NCI-H2171 treated with DMSO at 0.1 percent for 48 hours (cell line): ENCODE results near the gene GNAS-AS1.

ENCODE experiments used
- DNase-seq: peaks from one replicate; lab custom pipeline; 2025; lab: John Stamatoyannopoulos, UW

GNAS-AS1 gene

GRCh38 chr20:58855506-58856389, 5.0 kb upstream of the GNAS-AS1 start:
- no peak for DNase-seq

GRCh38 chr20:58854638-58855471, 4.2 kb upstream of the GNAS-AS1 start:
- DNase-seq: no peak

- no peak for DNase-seq
Measured at GRCh38 chr20:58853976-58854637, 3.4 kb upstream of the GNAS-AS1 start.

DNA sequence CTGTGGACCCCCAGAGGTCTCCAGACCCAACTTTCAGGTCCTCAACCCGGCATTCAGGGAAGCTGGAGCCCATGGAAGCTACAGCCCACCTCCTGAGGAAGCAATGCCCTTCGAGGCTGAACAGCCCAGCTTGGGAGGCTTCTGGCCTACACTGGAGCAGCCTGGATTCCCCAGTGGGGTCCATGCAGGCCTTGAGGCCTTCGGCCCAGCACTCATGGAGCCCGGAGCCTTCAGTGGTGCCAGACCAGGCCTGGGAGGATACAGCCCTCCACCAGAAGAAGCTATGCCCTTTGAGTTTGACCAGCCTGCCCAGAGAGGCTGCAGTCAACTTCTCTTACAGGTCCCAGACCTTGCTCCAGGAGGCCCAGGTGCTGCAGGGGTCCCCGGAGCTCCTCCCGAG, 2.8 kb upstream of the GNAS-AS1 start:
- DNase-seq: no peak

DNA sequence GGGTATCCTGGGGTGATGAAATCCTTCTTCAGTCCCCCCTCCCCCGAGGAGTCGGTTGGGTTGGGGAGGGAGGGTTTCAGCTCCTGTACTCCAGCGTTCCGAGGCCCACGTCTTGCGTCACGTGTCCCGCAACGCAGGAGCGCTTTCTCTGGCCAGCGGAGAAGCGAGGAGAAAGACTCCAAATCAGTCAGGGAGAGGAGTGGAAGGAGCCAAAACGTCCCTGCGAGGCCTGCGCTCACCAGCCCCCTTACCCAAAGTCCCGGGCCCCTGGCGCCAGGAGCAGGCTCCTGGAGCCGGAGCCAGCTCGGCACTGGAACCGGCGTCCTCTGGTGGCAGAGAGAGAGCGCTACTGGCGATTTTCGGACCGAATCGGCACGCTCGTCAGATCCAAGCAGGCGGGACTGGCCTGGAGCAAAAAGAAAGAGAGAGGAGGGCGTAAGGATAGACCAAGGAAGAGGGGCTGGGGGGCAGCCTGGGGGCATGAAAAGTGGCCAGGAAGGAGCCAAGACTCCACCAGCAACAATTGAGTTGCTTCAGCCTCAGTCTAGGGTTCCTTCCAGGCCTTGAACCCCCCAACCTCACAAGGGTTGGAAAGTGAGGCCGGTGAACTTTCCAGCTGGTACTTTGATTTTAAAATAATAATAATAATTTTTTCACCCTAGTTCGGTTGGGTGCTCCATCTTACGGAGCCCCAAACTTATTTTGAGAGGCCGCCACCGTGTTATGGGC, 2.0 kb upstream of the GNAS-AS1 start, which contains the start of gene GNAS:
Gene GNAS, plus strand, starts transcription at position 174 of the 729 bp plus-strand sequence.
- DNase-seq: peak; percentile 50

GRCh38 chr20:58851969-58852458, 1.3 kb upstream of the GNAS-AS1 start:
- no peak for DNase-seq

- DNase-seq: no peak
Measured at GRCh38 chr20:58851221-58851968, 693 bp upstream of the GNAS-AS1 start.

GRCh38 chr20:58847463-58847862, 3.2 kb downstream of the GNAS-AS1 start:
- no peak for DNase-seq

DNA sequence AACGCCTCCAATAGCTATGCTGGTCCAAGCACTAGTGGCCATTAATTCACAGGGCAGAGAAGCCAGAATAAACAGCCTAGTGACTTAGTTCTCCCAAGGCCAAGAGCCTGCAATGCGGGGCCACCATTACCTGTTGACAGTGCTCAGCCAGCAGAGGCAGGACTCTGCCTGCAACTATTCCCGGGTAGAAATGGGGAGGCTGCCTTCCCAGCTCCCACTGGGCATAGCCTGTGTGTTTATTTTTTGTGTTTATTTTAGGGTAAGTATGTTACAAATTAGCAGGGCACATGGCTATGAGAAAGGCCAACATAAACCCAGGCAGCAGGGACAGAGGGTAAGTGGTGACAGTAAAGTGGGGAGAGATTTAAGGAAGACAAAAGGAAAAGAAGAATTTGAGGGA, 5.0 kb downstream of the GNAS-AS1 start:
- no peak for DNase-seq

DNA sequence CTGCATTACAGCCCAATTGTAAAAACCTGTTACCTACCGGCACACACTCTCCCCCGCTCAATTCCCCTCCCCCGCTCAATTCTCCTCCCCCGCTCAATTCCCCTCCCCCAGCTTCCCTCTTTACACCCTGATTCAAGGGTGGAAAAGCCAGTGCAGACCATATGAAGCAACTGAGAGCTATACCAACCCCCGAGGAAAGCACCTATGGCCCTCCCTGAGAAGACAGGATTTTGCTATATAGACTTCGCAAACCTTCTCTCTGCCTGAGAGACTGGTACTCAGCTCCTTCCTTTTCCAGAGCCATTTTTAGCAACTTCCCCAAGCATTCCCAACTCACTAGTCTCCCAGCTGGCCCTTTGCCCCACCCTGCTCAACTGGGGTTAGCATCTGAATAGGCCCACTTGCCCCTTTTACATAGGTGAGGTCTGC, 7.6 kb downstream of the GNAS-AS1 start:
- no peak for DNase-seq

DNA sequence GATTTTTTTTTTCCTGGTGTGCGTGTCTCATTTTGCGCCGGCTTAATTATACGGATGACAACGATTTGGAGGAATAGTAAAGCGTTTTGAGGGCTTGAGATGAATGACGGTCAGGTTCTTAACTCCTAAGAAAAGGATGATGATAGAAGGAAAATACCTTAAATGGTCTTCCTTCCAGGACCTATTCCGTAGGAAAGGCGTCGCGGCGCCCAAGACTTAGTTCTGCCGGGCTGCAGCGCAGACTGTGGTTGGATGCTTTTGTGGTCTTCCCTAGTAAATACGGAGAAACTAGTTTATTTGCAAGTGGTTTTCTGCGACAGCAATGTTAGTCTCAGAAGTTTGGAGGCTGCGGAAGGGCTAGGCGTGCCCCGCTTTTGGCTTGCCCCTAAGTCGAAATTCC, 8.4 kb downstream of the GNAS-AS1 start:
- no peak for DNase-seq

DNA sequence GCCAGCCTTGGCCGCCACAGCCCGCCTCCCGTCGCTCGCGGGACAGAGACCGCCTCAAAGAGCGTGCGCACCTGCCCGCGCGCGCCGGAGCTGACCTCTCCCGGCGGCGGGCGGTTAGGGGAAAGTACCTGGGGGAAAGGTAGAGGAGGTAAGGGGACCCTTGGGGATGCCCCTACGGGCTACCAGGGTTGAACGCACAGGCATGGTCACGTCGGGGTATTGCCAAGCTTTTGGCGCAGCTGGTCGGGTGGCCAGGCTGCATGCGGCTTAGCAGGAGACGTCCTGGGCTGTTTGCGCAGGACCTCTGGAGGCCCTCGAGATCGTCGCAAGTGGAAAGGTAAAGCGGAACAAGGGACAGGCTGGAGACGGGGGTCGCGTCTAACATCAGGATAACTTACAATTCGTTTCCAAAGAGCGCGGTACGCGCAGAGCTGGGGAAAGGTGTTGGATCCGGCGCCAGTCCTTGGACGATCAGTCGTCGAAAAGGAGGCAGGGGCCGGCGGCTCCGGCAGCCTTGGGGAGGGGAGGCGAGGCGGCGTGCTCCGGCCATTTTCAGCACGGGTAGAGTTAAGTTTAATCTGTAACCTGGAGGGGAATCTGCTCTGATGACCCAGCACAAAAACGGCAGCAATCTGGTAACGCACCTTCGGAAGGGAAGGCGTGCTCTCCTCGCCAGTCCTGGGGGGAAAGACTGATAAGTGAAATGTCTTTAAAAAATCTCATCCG, 9.0 kb downstream of the GNAS-AS1 start:
- DNase-seq: no peak

DNA sequence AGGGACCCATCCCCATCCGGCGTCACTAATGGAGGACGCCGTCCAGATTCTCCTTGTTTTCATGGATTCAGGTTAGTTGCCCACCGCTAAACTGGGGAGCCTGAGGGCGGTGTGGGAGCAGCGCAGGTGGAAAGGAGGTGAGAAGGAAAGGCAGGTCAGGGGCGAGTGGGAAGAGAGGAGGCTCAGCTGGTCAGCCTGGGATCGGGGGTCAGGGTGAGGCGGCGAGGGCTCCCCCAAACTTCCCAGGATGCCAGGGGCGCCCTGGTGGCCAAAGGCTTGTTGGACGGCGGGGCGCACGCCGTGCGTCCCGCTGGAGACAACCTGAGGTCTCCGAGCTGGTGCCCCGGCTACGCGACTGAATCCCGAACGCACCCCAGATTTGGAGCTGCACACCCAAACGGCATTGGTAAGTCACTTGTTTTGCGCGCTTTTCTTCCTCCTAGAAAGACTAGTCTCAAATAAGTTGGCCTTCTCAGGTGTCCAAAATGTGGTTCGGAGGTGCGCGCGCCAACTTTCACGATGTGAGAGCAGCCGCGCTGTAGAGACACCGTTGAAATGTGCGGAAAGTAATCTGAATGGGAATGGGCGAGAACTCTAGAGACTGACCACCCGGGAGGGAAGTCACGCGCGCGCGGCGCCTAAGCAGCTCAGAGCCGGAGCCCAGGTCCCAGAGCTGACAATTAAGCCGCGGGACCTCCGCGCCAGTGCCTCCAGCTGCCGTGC, 9.7 kb downstream of the GNAS-AS1 start:
- no peak for DNase-seq

DNA sequence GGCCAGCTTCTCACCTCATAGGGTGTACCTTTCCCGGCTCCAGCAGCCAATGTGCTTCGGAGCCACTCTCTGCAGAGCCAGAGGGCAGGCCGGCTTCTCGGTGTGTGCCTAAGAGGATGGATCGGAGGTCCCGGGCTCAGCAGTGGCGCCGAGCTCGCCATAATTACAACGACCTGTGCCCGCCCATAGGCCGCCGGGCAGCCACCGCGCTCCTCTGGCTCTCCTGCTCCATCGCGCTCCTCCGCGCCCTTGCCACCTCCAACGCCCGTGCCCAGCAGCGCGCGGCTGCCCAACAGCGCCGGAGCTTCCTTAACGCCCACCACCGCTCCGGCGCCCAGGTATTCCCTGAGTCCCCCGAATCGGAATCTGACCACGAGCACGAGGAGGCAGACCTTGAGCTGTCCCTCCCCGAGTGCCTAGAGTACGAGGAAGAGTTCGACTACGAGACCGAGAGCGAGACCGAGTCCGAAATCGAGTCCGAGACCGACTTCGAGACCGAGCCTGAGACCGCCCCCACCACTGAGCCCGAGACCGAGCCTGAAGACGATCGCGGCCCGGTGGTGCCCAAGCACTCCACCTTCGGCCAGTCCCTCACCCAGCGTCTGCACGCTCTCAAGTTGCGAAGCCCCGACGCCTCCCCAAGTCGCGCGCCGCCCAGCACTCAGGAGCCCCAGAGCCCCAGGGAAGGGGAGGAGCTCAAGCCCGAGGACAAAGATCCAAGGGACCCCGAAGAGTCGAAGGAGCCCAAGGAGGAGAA, 10.5 kb downstream of the GNAS-AS1 start:
- DNase-seq: peak; percentile 51

DNA sequence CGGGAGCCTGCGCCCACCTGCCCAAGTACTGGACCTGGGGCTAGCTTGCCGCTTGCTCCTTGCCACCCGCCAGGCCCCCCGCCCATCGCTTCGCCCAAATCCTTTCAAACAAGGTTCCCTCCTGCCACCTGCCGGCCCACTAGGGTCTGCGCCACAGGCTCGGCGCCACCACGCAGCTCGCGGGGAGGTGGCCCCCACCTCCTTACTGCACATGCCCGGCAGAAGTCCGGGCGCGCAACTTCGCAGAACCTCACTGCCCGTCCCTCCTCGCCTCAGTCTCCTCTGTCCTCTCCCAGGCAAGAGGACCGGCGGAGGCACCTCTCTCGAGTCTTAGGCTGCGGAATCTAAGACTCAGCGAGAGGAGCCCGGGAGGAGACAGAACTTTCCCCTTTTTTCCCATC, 11.2 kb downstream of the GNAS-AS1 start:
- DNase-seq: peak; percentile 71

GRCh38 chr20:58838174-58838573, 12.5 kb downstream of the GNAS-AS1 start:
- no peak for DNase-seq

DNA sequence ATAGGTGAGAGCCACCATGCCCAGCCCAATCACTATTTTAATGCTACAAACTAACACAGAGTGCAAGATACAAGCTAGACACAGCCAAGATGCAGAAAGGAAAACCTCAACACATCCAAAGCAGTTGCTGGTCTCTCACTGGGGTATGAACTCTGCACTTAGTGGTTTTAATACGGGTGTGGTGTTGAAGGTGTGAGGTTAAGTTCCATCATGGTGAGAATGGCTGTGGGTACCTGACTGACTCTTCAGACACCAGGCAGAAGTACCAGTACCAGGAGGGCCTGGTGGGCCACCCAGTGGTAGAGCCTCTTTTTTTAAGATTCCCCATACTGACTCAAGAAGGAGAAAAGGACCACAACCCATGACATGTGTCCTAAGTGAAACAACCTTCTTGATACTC, 13.0 kb downstream of the GNAS-AS1 start:
- DNase-seq: no peak

DNA sequence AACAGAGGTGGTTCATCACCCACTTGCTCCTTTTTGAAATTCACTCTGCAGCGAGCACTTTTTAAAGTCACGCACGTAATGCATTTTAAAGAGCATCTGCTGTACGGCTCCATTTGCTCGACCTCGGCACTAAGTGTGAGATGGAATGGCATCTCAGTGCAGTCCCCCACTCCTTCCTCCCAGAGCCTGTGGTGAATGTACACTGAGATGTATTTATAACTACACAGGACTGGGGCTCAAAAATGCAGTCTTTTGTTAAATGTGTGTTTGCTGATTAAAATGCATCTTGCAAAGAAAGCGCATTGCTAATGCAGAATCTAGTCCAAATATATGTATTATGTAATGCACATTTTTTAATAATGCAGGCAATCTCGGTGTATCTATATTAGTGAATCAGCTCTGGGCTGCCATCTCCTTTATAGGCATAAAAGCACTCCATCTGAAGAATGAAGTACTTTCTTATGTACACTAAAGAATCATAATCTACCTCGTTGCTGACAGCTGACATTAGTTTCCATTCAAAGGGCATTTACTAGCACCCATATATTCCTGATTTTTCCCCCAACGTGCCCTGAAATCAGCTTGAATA, 14.0 kb downstream of the GNAS-AS1 start:
- DNase-seq: no peak
